ENCODE data around the gene WNT3.
"Not testable (repeated sequence)": the region's sequence is repeated elsewhere in the genome, so short reads cannot be mapped to it uniquely, and the experiment has no call there.

Gene WNT3

GRCh38 chr17:46758614-46759013, 59.9 kb downstream of the WNT3 start:
- TF ChIP-seq, protein P1, sequence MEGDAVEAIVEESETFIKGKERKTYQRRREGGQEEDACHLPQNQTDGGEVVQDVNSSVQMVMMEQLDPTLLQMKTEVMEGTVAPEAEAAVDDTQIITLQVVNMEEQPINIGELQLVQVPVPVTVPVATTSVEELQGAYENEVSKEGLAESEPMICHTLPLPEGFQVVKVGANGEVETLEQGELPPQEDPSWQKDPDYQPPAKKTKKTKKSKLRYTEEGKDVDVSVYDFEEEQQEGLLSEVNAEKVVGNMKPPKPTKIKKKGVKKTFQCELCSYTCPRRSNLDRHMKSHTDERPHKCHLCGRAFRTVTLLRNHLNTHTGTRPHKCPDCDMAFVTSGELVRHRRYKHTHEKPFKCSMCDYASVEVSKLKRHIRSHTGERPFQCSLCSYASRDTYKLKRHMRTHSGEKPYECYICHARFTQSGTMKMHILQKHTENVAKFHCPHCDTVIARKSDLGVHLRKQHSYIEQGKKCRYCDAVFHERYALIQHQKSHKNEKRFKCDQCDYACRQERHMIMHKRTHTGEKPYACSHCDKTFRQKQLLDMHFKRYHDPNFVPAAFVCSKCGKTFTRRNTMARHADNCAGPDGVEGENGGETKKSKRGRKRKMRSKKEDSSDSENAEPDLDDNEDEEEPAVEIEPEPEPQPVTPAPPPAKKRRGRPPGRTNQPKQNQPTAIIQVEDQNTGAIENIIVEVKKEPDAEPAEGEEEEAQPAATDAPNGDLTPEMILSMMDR (IDR thresholded peaks at IDR 0.05; ENCODE audit: low read depth, low read length), result no peak
- DNase-seq (ENCODE audit: low read depth, low spot score), result no peak
- no peak overlapping the region for H3K4me3 ChIP-seq (ENCODE audit: low read depth, low read length)
- in situ Hi-C loops (cut with HindIII; ENCODE audit: low sequenced_read_pairs), result no loop called here

DNA sequence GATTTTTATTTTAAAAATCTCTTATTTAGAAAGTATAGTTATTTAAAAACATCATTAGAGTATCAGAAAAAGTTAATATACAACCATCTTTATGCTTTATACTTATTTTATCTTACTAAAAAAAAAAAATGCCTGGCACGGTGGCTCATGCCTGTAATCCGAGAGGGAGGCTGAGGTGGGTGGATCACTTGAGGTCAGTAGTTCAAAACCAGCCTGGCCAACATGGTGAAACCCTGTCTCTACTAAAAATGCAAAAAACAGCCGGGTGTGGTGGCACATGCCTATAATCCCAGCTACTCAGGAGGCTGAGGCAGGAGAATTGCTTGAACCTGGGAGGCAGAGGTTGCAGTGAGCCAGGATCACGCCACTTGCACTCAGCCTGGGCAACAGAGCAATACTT, 60.9 kb downstream of the WNT3 start:
- H3K4me3 ChIP-seq (ENCODE audit: low read depth, low read length); DNase-seq (ENCODE audit: low read depth, low spot score); in situ Hi-C loops (cut with HindIII; ENCODE audit: low sequenced_read_pairs): not testable (repeated sequence)

DNA sequence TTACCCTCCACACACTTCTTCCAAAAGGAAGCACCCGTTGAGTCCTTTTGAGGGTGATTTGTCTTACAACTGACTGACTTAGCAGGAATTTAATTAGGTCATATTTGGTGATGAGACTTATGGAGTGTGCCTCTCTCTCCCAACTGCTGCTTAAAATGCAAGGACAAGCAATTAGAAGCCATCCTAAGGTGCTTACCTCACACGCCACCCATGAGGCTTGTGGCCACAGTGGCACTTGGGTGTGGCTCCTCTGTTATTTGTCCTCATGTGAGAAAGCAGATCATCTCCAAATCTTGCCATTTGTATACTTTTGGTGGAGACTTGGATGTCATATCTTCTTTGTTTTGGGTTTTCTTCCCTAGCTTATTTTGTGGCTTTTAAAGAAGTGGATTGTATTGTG, 61.6 kb downstream of the WNT3 start:
- in situ Hi-C loops (cut with HindIII; ENCODE audit: low sequenced_read_pairs), result no loop called here
- DNase-seq (ENCODE audit: low read depth, low spot score), result no peak
- TF ChIP-seq, protein P1 (IDR thresholded peaks at IDR 0.05; ENCODE audit: low read depth, low read length), result no peak
- no peak overlapping the region for H3K4me3 ChIP-seq (ENCODE audit: low read depth, low read length)

DNA sequence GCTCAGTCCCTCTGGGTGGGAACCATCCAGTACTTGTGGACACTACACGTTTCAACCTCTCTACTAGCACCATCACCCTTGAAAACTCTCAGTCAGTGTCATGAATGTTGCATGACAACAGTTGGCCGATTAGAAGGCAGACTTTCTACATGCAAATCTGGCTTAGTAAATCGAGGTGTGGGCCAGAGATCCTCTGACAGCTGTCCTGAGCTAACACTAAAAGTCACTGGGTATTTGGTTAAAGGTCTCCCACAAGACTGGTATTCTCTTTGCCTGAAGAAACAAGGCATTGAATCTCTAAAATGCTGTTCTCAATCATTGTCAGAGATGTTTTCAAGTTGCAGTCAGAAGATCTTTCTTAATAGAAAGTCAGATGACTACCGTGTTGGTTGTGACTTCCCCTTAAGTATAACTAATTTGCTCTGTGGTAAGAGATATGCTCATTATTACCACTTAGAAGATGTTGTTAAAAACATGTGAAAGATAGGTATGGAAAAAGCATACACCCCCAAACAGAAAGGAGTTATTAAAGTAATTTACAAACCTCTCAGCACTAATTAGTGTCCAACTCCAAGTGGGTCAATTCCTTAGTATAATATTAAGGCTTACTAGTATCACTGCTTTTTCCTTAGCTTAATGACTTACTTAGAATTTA, 62.3 kb downstream of the WNT3 start:
- no peak for DNase-seq (ENCODE audit: low read depth, low spot score)
- TF ChIP-seq, protein P1 (IDR thresholded peaks at IDR 0.05; ENCODE audit: low read depth, low read length), result no peak
- no peak overlapping the region for H3K4me3 ChIP-seq (ENCODE audit: low read depth, low read length)
- in situ Hi-C loops (cut with HindIII; ENCODE audit: low sequenced_read_pairs), result no loop called here

DNA sequence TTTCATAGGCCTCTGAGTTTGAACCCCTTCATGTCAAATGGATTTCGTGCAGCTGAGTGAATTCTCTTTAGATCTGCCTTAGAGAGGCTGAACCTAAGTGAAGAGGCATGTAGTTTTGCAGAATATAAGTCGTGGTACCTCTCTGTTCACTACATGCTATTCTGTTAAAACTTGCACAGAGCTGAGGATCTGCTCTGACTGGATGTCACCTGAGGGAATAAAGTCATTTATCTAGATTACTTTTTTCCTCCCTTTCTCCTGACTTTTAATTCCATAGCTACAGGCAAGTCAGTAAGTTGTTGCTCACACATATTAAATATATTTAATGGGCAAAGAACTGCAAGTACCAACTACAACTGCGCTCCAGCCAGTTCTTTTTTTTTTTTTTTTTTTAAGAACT, 64.7 kb downstream of the WNT3 start:
- TF ChIP-seq, protein P1 (IDR thresholded peaks at IDR 0.05; ENCODE audit: low read depth, low read length), result no peak
- DNase-seq (ENCODE audit: low read depth, low spot score), result no peak
- in situ Hi-C loops (cut with HindIII; ENCODE audit: low sequenced_read_pairs), result no loop called here

DNA sequence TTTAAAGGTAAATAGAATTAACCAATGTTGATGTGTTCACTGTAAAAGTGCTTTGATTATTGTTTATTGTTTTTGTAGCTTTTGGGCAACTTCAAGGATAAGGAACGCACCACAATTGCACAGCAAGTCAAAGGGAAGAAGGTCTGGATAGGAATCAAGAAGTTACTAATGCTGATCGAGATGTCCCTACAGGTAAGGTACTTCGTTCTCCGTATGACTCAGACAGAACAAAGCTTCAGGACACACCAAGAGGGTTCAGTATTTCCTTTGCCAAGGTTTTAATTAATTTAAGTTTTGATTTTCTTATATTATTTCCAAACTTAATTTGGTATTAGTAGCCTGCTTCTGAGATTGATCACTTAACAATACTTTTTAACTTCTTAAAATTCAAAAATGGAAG, 67.1 kb downstream of the WNT3 start:
- H3K4me3 ChIP-seq (ENCODE audit: low read depth, low read length), result no peak overlapping the region
- no peak for DNase-seq (ENCODE audit: low read depth, low spot score)
- TF ChIP-seq, protein P1 (IDR thresholded peaks at IDR 0.05; ENCODE audit: low read depth, low read length), result no peak
- in situ Hi-C loops (cut with HindIII; ENCODE audit: low sequenced_read_pairs), result no loop called here

More for the DNA sequence above, 64.7 kb downstream of the WNT3 start:
- no peak overlapping the region for H3K4me3 ChIP-seq (ENCODE audit: low read depth, low read length)

DNA sequence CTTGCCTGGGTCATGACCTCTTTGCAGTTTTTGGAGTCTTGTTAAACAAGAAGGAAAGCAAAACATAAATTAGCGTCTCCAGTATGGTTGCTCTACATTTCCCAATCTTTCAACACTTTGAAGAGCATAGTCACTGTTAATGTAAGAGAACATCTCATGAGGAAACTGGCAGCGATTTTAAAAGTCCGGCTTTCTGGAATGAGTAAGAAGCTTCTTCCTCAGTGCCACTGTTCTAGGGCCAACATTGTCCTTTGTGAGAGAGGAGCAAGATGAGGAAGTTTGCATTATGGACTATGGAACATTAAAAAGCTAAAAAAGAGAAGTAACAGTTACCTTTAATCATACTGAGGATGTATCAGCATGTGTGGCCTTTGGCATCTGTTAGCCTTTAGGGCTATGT, 73.1 kb downstream of the WNT3 start:
- DNase-seq (ENCODE audit: low read depth, low spot score), result no peak
- in situ Hi-C loops (cut with HindIII; ENCODE audit: low sequenced_read_pairs), result no loop called here
- no peak overlapping the region for H3K4me3 ChIP-seq (ENCODE audit: low read depth, low read length)
- TF ChIP-seq, protein P1 (IDR thresholded peaks at IDR 0.05; ENCODE audit: low read depth, low read length), result no peak
